MM.1S (cell line): ENCODE measurements around the gene OBSCN.

Source experiments
- DNase-seq: peaks from one replicate; pipeline ENCODE4 v3.0.0-alpha.2; 2015
- H2AFZ ChIP-seq: fragments of 300-600 bp; sonication (generic); 2 replicates; pipeline ENCODE4 v1.6.0; 2016; ENCODE audit warnings: antibody characterized with exemption, low read length
- H3F3A ChIP-seq: fragments of 300-600 bp; sonication (generic); 2 replicates; pipeline ENCODE4 v1.6.1; 2016; ENCODE audit warnings: mild to moderate bottlenecking, antibody characterized with exemption, low read length, moderate library complexity, mixed read lengths; ENCODE audit not compliant: insufficient read depth
- H3K27ac ChIP-seq: fragments of 300-600 bp; sonication (generic); 2 replicates; pipeline ENCODE4 v1.5.1; 2016; ENCODE audit warnings: mild to moderate bottlenecking, low read length
- H3K27me3 ChIP-seq: fragments of 300-600 bp; sonication (generic); replicated peaks from 2 replicates; pipeline ENCODE4 v1.6.0; 2016; ENCODE audit warnings: low read length; ENCODE audit not compliant: insufficient read depth
- H3K36me3 ChIP-seq: fragments of 300-600 bp; sonication (generic); replicated peaks from 2 replicates; pipeline ENCODE4 v1.6.1; 2016; ENCODE audit warnings: mild to moderate bottlenecking, low read length, mixed read lengths; ENCODE audit not compliant: insufficient read depth
- H3K4me1 ChIP-seq: fragments of 300-600 bp; sonication (generic); 2 replicates; pipeline ENCODE4 v1.6.1; 2016; ENCODE audit warnings: low read length, mixed read lengths
- H3K4me2 ChIP-seq: fragments of 300-600 bp; sonication (generic); 2 replicates; pipeline ENCODE4 v1.6.0; 2016; ENCODE audit warnings: low read depth, low read length
- H3K4me3 ChIP-seq: fragments of 300-600 bp; sonication (generic); 2 replicates; pipeline ENCODE4 v1.5.1; 2016; ENCODE audit warnings: low read length, mixed read lengths
- H3K79me2 ChIP-seq: fragments of 300-600 bp; sonication (generic); 2 replicates; pipeline ENCODE4 v1.6.1; 2016; ENCODE audit warnings: mixed run types, low read length, mixed read lengths
- H3K9ac ChIP-seq: fragments of 300-600 bp; sonication (generic); 2 replicates; pipeline ENCODE4 v1.6.1; 2016; ENCODE audit warnings: low read length, mixed read lengths
- H3K9me2 ChIP-seq: fragments of 300-600 bp; sonication (generic); replicated peaks from 2 replicates; pipeline ENCODE4 v1.6.1; 2016; ENCODE audit warnings: mild to moderate bottlenecking, low read length, mixed read lengths; ENCODE audit not compliant: insufficient read depth
- H3K9me3 ChIP-seq: fragments of 300-600 bp; sonication (generic); replicated peaks from 2 replicates; pipeline ENCODE4 v1.6.1; 2016; ENCODE audit warnings: mild to moderate bottlenecking, low read length, mixed read lengths; ENCODE audit not compliant: insufficient read depth
- H4K20me1 ChIP-seq: fragments of 300-600 bp; sonication (generic); 2 replicates; pipeline ENCODE4 v1.6.1; 2016; ENCODE audit warnings: mild to moderate bottlenecking, low read length, moderate library complexity, mixed read lengths; ENCODE audit not compliant: insufficient read depth
- EZH2 ChIP-seq: fragments of 300-600 bp; sonication (generic); optimal IDR thresholded peaks from 2 replicates; pipeline ENCODE3; 2017; ENCODE audit warnings: low read depth, mild to moderate bottlenecking, antibody characterized with exemption, low read length, mixed read lengths
- EZH2phosphoT487 ChIP-seq: fragments of 300-600 bp; sonication (generic); IDR thresholded peaks from 2 replicates; pipeline ENCODE4 v1.6.1; 2018; ENCODE audit warnings: antibody characterized with exemption, low read length
- TF ChIP-seq, protein P1 (sequence below): fragments of 300-600 bp; sonication (generic); IDR thresholded peaks from 2 replicates; pipeline ENCODE4 v1.5.1; 2016; ENCODE audit warnings: antibody characterized with exemption, low read length, mixed read lengths

OBSCN gene

DNA sequence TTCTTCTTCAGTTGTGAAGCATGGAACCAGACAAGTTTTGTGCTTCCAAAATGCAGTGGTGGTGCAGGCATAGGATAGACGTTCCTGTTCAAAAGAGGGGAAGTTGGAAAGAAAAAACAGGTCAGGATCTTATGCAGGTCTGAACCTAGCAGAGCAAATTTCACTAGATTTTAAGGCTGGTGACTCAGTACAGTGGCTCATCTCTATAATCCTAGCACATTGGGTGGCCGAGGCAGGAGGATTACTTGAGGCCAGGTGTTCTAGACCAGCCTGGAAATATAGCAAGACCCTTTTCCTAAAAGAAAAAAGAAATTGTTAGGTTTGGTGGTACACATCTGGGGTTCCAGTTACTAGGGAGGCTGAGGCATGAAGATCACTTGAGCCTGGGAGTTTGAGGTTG lies 88.1 kb downstream of the OBSCN start:
- DNase-seq = no peak
- Histone ChIP-seq H3K79me2 (no peaks in the 10 kb centered on the region), H3K4me1 (no peaks in the 10 kb centered on the region), H2AFZ (no peak overlapping the region), H3K36me3 (no peaks in the 10 kb centered on the region), H3F3A (no peaks in the 10 kb centered on the region), H3K4me3 (no peak overlapping the region), H3K9me3 (no peaks in the 10 kb centered on the region), H3K27ac (no peak overlapping the region), H3K27me3 (no peaks in the 10 kb centered on the region), H3K4me2 (no peak overlapping the region), H3K9me2 (no peaks in the 10 kb centered on the region), H4K20me1 (no peaks in the 10 kb centered on the region), H3K9ac (no peak overlapping the region)
- TF ChIP-seq, protein P1, sequence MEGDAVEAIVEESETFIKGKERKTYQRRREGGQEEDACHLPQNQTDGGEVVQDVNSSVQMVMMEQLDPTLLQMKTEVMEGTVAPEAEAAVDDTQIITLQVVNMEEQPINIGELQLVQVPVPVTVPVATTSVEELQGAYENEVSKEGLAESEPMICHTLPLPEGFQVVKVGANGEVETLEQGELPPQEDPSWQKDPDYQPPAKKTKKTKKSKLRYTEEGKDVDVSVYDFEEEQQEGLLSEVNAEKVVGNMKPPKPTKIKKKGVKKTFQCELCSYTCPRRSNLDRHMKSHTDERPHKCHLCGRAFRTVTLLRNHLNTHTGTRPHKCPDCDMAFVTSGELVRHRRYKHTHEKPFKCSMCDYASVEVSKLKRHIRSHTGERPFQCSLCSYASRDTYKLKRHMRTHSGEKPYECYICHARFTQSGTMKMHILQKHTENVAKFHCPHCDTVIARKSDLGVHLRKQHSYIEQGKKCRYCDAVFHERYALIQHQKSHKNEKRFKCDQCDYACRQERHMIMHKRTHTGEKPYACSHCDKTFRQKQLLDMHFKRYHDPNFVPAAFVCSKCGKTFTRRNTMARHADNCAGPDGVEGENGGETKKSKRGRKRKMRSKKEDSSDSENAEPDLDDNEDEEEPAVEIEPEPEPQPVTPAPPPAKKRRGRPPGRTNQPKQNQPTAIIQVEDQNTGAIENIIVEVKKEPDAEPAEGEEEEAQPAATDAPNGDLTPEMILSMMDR = no peak
- TF ChIP-seq EZH2 (no peak), EZH2phosphoT487 (no peak)

DNA sequence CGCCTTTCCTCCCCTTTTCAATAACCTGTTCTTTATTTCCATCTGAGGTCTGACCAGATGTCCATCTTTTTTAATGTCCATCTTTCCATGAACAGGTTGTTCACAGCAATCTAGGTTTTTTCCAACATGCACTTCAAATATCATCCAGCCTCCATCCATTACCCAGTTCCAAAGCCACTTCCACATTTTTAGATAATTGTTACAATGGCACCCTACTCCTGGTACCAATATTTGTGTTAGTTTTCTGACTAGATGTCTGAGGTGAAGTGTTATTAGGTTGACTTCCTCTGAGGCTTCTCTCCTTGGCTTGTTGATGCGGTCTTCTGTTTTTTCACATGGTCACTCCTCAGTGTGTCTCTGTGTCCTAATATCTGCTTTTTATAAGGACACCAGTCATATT lies 89.4 kb downstream of the OBSCN start:
- H3K4me3 ChIP-seq = no peak overlapping the region
- H3K27ac ChIP-seq = no peak overlapping the region
- H4K20me1 ChIP-seq = no peaks in the 10 kb centered on the region
- no peaks in the 10 kb centered on the region for H3K27me3 ChIP-seq
- TF ChIP-seq EZH2 = no peak
- H2AFZ ChIP-seq = no peak overlapping the region
- H3K9me2 ChIP-seq = no peaks in the 10 kb centered on the region
- no peaks in the 10 kb centered on the region for H3K36me3 ChIP-seq
- no peaks in the 10 kb centered on the region for H3K4me1 ChIP-seq
- H3F3A ChIP-seq = no peaks in the 10 kb centered on the region
- H3K4me2 ChIP-seq = no peak overlapping the region
- no peaks in the 10 kb centered on the region for H3K79me2 ChIP-seq
- no peak overlapping the region for H3K9ac ChIP-seq
- H3K9me3 ChIP-seq = no peaks in the 10 kb centered on the region
- DNase-seq = no peak

DNA sequence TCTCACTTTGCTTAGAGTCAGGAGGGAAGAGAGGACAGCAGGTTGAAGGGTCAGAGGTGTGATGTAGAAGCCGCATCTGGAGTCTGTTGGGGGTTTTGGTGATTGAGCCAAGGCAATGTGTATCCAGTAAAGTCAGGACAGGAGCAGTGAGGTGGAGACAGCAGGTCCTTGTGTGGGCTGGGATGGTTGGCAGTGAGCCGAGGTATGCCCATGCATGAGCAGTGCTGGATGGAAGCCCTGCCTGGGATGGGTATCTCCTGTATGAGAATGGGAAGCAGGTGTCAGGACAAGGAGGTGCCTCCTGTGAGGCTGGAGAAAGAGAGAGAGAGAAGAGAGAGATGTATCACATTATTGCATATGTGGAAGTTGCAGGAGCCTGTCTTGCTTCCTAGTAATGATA lies 90.0 kb downstream of the OBSCN start:
- H3K9me2 ChIP-seq = no peaks in the 10 kb centered on the region
- H3K4me3 ChIP-seq = no peak overlapping the region
- H3K9me3 ChIP-seq = no peaks in the 10 kb centered on the region
- H2AFZ ChIP-seq = no peak overlapping the region
- H4K20me1 ChIP-seq = no peaks in the 10 kb centered on the region
- no peaks in the 10 kb centered on the region for H3K27me3 ChIP-seq
- H3K4me2 ChIP-seq = no peak overlapping the region
- H3K36me3 ChIP-seq = no peaks in the 10 kb centered on the region
- no peak overlapping the region for H3K9ac ChIP-seq
- H3K27ac ChIP-seq = no peak overlapping the region
- no peaks in the 10 kb centered on the region for H3F3A ChIP-seq
- no peaks in the 10 kb centered on the region for H3K79me2 ChIP-seq
- DNase-seq = no peak
- H3K4me1 ChIP-seq = no peaks in the 10 kb centered on the region
- TF ChIP-seq EZH2phosphoT487 (no peak), EZH2 (no peak)
- TF ChIP-seq, protein P1 = no peak

DNA sequence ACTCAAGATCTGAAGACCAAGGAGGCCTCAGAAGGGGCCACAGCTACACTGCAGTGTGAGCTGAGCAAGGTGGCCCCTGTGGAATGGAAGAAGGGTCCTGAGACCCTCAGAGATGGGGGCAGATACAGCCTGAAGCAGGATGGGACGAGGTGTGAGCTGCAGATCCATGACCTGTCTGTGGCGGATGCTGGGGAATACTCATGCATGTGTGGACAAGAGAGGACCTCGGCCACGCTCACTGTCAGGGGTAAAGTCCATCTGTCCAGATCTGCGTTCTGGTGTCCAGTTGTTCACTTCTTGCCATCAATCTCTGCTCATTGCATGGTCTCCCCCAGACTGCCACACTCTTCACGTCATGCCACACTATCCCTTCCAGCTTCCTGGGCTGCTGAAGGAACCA lies 90.6 kb downstream of the OBSCN start:
- TF ChIP-seq EZH2phosphoT487 (no peak), EZH2 (no peak)
- TF ChIP-seq, protein P1 = no peak

More for the DNA sequence above, 90.6 kb downstream of the OBSCN start:
- no peak for DNase-seq
- no peak overlapping the region for H3K27ac ChIP-seq
- H3F3A ChIP-seq = no peaks in the 10 kb centered on the region
- H3K9ac ChIP-seq = no peak overlapping the region
- no peaks in the 10 kb centered on the region for H3K9me2 ChIP-seq
- no peaks in the 10 kb centered on the region for H3K36me3 ChIP-seq
- no peak overlapping the region for H3K4me2 ChIP-seq
- H3K9me3 ChIP-seq = no peaks in the 10 kb centered on the region
- no peak overlapping the region for H2AFZ ChIP-seq
- H3K4me3 ChIP-seq = no peak overlapping the region
- no peaks in the 10 kb centered on the region for H3K4me1 ChIP-seq
- H3K79me2 ChIP-seq = no peaks in the 10 kb centered on the region
- H4K20me1 ChIP-seq = no peaks in the 10 kb centered on the region
- no peaks in the 10 kb centered on the region for H3K27me3 ChIP-seq
